ENCODE data around the gene CFAP52.
"Not testable (repeated sequence)": the region's sequence is repeated elsewhere in the genome, so short reads cannot be mapped to it uniquely, and the experiment has no call there.

CFAP52 gene, protein sequence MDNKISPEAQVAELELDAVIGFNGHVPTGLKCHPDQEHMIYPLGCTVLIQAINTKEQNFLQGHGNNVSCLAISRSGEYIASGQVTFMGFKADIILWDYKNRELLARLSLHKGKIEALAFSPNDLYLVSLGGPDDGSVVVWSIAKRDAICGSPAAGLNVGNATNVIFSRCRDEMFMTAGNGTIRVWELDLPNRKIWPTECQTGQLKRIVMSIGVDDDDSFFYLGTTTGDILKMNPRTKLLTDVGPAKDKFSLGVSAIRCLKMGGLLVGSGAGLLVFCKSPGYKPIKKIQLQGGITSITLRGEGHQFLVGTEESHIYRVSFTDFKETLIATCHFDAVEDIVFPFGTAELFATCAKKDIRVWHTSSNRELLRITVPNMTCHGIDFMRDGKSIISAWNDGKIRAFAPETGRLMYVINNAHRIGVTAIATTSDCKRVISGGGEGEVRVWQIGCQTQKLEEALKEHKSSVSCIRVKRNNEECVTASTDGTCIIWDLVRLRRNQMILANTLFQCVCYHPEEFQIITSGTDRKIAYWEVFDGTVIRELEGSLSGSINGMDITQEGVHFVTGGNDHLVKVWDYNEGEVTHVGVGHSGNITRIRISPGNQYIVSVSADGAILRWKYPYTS

DNA sequence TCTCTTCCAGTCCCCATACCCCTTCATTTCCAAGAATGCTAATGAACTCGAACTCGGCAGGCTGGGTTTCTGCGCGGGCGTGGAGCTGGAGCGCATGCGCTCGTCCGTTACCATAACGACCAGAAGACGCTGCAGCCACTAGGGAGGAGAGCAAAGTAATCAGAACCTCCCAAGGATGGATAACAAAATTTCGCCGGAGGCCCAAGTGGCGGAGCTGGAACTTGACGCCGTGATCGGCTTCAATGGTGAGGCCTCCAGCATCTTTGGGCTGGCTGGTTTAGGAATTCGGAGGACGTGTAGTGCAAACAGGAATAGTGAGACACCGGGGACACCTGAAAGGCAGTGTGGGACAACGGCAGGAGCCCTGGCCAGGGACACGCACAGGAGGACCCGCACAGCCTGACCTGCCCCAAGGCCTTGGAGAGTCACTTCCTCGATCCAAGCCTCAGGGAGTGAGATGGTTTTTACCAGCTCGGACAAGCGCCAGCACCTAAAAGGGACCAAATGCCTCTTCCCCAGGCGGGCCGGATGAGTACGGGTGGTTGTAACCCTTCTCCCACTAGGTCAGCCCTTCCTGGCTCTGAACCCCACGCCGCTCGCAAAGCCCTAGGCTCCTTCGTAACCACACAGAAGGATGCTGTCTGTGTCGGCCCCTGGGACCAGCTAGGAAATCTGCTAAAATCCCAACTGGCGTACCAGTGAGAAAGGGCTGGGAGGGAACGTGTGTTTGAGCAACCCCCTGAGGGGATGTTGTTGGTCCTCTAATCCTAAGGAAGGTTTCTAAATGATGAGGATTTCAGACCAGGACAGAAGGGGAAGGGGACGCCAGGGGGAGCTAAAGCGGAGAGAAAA, at the start of gene CFAP52:
Gene CFAP52 (plus strand): TSS at position 122 of the 852 bp plus-strand sequence. CDS start 54 bp downstream, at position 176.
- DNase-seq, result peak; percentile 55 to 56

DNA sequence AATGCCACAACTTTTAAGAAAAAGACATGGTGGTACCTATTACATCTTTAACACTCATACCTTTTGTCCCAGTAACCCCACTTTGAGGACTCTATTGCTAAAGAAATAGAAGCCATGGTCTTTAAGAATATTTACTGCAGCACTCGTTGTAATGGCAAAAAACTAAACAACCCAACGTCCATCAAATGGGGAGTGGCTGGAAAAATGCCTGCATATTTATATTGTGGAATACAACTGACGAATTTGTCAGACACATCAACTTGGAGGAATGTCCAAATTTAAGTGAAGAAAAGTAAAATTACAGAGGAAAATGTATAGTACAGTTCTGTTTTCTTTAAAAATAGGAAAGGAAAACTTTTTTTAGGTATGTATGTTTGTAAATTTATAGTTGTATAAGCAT, 48.7 kb upstream of the CFAP52 start:
- no peak for DNase-seq

DNA sequence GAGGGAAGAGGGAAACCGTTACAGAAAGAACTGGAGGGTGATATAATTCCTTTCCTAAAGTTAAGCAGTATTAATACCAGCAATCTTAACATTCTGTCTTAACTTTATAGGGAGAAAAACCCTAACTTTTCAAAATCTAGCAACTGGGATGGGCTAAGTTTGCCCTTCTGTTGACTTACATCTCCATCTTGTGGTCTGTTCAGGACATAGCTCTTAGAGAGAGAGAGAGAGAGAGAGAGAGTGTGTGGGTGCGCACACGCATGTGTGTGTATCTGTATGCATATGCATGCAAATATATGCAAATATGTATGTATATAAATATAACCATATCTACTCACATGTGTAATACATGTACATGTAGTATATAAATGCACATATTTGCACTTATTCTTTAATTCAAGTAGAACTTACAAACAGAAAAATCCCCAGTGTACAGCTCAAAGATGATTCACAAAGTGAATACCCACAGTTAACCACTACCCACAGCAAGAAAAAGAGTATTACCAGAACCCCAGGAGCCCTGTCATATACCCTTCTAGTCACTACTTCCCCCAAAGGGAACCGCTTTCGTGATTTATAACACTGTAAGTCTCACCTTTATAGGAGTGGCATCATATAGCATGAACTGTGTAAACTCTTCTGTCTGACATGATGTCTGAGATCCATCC, 47.3 kb upstream of the CFAP52 start:
- DNase-seq, result no peak

DNA sequence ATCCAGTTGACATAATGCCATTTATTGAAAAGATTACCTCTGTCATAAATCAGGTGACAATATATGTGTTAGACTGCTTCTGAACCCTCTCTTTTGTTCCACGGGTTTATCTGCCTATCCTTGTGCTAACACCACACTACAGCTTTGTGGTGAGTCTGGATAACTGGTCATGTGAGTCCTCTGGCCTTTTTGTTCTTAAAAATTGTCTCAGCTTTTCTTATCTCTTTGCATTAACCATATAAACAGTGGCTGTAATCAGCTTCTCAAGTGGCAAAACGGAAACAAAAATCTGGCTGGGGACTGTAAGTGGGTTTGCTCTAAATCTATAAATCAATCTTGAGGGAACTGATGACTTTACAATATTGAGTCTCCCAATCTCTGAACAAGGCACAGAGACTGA, 45.4 kb upstream of the CFAP52 start:
- no peak for DNase-seq

DNA sequence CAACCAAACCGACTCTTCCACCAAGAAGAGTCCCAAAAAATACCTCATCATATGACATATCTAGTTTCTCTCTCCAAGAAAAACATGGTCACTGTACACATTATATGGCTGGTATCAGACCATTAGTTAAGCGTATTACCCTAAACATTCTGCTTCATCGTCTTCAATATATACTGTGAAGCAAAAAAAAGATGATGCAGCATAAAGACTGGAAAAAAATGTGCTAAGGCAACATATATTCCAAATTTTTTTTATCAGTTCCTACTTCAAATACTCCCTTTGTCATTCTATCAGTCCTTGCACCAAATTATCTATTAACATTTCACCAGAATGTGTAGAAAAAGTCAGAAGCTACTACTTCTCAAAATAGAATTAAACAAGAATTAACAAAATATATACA, 43.7 kb upstream of the CFAP52 start:
- DNase-seq, result no peak

DNA sequence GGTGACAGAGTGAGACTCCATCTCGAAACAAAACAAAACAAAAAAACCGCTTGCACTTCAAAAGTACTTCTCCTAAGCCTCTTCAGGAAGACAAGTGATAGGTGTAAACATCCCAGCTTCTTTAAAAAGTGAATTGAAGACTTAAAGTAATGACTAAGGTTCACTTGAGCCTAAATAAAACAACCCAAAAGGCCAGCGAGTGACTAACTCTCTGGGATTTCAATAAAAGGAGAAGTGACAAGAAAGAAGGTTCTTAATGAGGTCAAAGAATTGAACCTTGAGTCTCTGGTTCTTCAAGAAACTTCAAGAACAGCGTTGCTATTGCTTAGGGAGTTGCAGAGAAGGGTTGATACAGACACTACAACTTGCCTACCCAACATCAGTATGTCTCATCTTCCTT, 43.0 kb upstream of the CFAP52 start:
- no peak for DNase-seq

DNA sequence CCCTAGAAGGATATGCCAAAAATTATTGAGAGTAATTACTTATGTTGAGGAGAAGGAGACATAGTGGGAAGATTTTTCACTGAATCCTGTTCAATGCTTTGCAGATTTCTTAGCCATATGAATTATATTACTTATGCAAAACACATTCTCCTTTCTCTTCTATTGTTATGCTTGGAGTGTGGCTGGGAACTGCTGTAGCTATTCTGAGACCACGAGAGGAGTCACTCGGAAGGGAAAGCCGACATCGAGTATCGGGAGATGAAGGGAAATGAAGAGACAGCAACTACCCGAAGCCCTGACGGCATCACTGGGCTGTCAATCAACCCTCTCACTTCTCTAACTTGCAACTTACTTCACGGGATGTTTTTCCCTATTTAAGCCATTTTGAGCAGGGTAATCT, 40.4 kb upstream of the CFAP52 start:
- no peak for DNase-seq

DNA sequence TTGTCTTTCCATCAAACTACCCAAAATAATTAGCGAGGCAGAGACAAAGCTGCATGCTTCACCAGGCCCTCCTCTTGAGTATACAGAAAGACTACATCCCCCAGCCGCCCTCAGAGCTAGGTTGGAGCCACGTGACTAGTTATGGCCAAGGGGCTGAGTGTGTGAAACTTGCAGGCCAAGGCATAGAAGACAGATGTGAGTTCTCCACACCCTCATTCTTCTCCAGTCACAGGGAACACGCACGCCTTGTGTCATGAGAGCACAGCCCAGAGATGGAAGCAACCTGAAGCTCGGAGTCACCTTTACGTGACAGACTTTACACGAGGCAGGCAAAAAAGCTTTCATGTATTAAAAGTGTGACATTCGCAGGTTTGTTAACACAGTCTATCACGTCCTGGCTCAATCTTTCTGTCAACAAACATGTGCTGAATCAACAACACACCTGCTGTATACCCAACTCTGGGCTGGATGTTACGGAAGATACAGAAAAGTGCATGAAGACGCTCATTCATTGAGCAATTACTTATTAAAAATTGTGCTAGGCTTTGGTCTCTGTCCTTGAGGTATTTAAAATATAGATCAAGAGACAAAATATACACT, 39.2 kb upstream of the CFAP52 start:
- no peak for DNase-seq

DNA sequence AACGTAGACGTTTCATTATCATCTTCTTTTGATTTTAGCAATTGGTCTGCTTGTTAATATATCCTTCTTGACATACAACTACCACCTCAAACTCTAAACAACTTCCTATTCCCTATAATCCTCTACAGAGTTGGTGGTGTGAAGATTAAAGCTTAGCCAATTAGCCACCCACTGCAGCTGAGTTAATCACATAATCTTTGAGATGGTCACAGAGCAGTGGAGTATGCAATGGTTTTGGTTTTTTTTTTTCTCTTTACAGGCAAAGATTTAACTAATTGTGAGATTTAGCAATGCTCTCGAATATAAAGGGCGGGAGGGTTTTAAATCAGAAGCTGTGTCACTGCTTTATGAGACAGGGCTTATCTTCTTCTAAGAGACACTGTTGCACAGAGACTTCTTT, 37.8 kb upstream of the CFAP52 start:
- no peak for DNase-seq

DNA sequence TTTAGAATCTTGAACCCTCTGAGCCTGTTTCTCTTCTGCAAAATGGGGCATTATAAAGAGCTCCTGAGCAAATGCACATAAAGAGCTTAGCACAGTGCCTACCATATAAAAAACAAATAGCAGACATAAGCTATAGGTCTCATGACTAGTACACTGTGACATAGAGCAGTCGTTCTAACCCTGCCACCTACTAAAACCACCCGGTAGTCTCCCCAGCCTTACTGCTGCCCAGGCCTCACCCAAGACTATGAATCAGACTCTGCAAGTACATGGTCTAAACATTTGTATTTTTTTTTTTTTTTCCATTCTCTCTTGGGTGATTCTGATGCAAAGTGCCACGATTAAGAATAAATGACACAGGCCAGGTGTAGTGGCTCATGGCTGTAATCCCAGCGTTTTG, 34.7 kb upstream of the CFAP52 start:
- DNase-seq, result no peak

DNA sequence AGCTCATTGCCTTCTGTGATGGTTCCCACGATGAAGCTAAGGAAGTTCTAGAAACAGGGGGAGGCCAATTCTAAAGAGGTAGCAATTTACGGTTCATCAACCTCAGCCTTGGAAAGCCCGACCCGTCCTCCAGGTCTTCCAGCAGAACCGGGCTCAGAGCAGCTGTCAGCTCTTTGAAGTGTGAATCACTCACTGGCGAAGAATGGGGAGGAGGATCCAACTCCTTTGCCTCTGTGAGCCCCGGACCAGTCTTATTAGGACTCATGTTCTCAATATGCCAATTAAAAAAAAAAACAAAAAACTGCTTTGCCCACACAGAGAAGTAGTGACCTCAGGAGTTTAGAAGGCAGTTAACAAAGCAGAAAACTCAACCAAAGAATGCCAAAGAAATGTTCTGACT, 32.2 kb upstream of the CFAP52 start:
- DNase-seq, result no peak

DNA sequence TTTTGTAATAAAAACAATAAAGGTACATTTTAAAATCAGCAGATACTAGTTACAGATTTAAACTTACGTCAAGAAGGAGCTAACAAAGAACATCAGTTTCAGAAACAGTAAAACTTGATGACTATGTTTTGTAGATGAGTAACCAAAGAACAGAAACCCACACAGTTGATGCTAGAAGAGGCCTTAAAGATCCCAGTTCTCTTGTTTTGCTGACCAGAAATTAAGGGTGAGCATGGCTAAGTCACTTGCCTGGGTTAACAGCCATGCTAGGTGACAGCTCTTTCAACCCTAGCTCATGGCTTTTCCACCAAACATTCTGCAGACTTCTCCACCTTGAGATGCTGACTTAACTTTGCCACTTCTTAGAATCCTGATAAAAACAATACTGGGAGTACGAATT, 27.2 kb upstream of the CFAP52 start:
- DNase-seq, result no peak

DNA sequence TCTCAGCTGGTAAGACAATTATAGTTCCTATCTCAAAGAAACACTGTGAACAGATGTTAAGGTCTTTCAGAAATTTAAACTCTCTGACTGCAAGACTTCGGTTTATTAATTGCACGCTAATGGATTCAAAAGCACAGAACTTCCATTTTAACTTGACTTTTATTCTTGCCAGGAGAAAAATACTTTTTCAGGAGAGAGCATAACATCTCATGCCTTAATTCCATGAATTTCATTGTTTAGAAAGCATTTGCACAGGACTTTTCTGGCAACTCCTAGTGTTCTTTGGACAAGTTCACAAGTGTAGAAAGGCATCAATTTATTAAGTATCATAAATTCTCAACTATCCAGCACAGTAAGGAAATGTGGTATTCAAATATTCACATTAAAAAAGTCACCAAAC, 23.3 kb upstream of the CFAP52 start:
- DNase-seq, result no peak

DNA sequence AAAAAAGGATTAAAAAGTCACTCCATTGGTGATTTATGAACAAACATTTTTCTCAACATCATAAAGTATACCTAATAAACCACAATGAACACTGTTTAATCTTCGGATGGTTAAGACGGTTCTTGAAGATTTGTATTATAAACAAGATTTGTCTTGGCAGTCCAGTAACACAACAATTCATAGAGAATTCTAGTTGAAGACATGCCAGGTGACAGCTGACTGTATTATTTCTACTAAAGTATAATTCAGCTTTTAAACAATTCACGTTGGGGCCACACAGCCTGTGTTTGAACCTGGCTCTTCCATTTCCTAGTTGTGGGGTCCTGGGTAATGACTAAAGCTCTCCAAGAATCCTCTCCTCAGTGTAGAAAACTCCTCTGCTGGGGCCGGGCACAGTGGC, 22.8 kb upstream of the CFAP52 start:
- no peak for DNase-seq

DNA sequence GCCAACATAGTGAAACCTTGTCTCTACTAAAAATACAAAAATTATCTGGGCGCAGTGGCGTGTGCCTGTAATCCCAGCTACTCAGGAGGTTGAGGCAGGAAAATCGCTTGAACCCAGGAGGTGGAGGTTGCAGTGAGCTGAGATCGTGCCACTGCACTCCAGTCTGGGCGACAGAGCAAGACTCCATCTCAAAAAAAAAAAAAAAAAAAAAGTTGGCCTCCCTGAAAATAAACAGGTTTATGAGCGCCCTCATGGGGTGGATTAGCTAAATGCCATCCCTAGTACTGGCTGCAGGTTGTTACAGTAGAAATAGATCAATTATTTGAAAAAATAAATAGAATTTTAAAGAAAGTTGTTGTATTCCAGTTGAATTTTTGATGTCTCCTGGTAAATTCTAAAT, 21.7 kb upstream of the CFAP52 start:
- DNase-seq, result not testable (repeated sequence)

DNA sequence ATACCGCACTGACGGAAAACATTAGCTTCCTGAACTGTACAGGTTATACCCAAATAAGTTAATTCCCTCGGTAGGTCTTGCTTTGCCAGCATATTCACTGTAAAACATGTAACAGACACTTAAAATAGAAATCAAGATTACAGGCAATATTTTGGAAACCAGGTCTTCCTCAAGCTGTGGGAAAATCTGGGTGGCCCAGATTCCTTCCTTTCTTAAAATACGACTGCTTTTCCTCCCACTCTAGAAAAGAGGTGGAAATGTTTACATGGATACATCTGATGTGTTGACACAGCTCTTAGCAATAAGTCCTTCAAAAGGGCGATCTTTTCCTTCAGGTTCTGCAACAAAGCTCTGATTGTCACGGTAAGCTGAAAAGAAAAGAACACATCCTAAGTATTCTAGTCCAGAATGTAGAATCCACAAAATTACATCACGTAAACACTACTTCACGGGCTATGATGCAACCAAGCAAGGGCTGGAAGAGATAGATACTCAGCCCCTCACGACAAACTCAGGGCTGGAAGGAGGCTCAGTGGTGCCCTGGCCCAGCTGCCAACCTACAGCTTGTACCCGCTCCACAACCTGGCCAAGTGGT, 19.2 kb upstream of the CFAP52 start:
- DNase-seq, result no peak

DNA sequence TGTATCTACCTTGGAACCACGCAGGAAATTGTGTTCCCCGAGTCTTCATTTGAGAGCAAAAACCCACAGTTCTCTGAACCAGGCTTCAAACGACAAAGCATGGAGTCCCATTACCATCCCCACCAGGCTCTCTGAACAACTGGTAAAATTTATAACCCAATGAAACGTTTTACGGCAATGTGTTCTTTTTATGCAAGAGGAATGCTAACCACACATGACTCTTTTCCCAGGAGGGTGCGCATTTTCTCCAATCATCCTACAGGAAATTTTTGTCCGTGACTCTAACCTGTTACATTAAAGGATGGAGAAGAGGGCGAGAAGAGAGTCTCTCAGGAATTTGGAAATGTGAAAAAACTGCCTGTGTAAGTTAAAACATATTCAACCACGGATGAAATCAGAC, 18.6 kb upstream of the CFAP52 start:
- no peak for DNase-seq

DNA sequence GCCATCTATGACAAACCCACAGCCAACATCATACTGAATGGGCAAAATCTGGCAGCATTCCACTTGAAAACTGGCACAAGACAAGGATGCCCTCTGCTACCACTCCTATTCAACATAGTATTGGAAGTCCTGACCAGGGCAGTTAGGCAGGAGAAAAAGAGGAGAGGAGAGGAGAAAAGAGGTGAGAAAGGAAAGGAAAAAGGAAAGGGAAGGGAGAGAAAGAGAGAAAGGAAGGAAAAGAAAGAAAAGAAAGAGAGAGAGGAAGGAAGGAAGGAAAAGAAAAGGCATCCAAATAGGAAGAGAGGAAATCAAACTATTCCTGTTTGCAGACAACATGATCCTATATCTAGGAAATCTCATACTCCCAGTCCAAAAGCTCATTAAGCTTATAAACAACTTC, 12.3 kb upstream of the CFAP52 start:
- DNase-seq, result no peak

DNA sequence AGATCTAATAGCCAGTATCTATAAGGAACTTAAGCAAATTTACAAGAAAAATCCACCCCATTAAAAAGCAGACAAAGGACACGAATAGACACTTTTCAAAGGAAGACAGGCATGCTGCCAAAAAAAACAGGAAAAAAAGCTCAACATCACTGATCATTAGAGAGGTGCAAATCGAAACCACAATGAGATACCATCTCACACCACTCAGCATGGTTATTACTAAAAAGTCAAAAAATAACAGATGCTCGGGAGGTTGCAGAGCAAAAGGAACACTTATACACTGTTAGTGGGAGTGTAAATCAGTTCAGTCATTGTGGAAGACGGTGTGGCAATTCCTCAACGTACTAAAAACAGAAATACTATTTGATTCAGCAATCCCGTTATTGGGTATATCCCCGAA, 10.4 kb upstream of the CFAP52 start:
- DNase-seq, result peak; percentile 17 to 50

DNA sequence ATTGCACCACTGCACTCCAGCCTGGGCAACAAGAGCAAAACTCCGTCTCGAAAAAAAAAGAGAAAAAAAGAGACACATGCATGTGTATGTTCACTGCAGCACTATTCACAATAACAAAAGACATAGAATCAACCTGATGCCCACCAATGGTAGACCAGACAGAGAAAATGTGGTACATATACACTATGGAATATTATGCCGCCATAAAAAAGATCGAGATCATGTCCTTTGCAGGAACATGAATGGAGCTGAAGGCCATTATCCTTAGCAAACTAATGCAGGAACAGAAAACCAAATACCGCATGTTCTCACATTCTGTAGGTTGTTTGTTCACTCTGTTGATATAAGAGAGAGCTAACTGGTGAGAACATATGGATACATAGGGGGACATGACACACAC, 9.7 kb upstream of the CFAP52 start:
- DNase-seq, result not testable (repeated sequence)

DNA sequence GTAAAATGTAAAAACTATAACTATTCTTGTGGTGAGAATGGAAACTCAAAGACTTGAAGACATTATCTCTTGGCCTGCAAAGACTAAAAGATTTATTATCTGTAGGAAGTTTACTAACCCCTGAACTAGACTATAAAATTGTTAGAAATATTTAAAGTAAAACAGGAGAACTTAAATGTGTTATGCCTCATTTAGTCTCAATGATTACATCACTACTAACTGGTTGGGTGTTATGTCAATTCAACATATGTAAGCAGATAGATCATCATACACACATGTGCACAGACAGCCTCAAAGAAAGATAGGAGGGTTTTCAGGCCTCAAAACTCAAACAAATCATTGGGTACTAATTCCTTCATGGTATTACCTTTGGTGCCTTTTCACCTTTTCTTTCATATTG, 8.4 kb upstream of the CFAP52 start:
- DNase-seq, result no peak

DNA sequence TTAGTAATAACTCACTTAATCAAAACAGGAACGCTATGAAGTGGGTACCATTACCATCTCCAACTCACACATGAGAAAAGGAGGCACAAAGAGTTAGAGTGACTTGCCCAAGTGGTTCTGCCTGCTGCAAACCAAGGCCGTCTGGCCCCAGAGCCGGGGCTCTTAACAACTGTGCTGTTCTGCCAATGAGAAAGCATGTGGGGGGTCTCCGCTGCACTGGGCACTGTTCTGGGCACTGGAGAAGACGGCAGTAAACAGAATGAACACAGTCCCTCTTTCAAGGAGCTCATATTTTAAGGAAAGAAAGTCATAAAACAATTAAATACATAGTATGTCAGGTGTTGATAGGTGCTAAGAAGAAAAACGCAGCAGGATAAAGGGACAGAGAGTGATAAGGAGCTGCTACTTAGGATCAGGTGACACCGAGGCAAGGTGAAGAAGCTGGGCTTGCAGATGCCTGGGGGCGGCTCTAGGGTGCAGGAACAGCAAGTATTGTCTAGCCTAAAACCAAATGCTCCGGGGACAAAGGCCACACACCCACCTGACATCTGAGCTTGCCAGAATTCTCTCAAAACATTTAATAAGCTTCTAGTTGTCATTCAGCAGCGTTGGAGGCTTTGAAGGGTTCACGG, 7.4 kb upstream of the CFAP52 start:
- DNase-seq, result no peak
